Chondrocyte (in vitro differentiated cells): ENCODE data around the gene CEP104. TPM values are rescaled to one million over a fixed set of nuclear protein-coding genes. Genes with fewer than 3 reads are reported as not detected.

Experiments
- DNase-seq: peaks from one replicate; pipeline ENCODE4 v3.0.0; 2021; ENCODE audit warnings: mixed read lengths, low spot score
- H3K27ac Mint-ChIP-seq: one replicate; pipeline ENCODE4 v1.8.0; 2021; ENCODE audit warnings: mild to moderate bottlenecking, moderate library complexity, mixed read lengths; ENCODE audit not compliant: unreplicated experiment
- H3K27me3 Mint-ChIP-seq: 2 replicates; pipeline ENCODE4 v1.8.0; 2021; ENCODE audit warnings: low read depth, mixed read lengths
- H3K36me3 Mint-ChIP-seq: 2 replicates; pipeline ENCODE4 v1.8.0; 2021; ENCODE audit warnings: low read depth, mixed read lengths
- H3K4me1 Mint-ChIP-seq: 2 replicates; pipeline ENCODE4 v1.8.0; 2021; ENCODE audit warnings: low read depth, mild to moderate bottlenecking, mixed read lengths
- H3K4me3 Mint-ChIP-seq: one replicate; pipeline ENCODE4 v1.8.0; 2021; ENCODE audit warnings: mild to moderate bottlenecking, moderate library complexity, mixed read lengths; ENCODE audit not compliant: unreplicated experiment
- H3K9me3 Mint-ChIP-seq: 2 replicates; pipeline ENCODE4 v1.8.0; 2021; ENCODE audit warnings: low read depth, mixed read lengths
- CTCF ChIP-seq: fragments of 200-600 bp; sonication (generic); IDR thresholded peaks from 2 replicates; pipeline ENCODE4 v1.5.0; 2021; ENCODE audit warnings: antibody characterized with exemption, mild to moderate bottlenecking, moderate library complexity
- long read RNA-seq: library from polyadenylated mRNA; stranded (forward); transcript quantifications from one replicate; pipeline ENCODE4 v2.0.0, GENCODE V29; 2021
- total RNA-seq: library from RNA; stranded (reverse); gene quantifications from 3 replicates; pipeline ENCODE4 v1.2.1, GENCODE V29; 2021

Gene CEP104
- 37.4 to 40.6 TPM (median 37.6 TPM) in 3 replicates for total RNA-seq
- long read RNA-seq, full-length matches to known transcripts = 15 of 26 reads
- long read RNA-seq, partial matches to known transcripts = 4 of 26 reads
- long read RNA-seq, other reads (novel, unspliced or antisense) = 7 of 26 reads

- Mint-ChIP-seq H3K36me3 (no peaks in the 10 kb centered on the region), H3K4me1 (peaks cover 20% of the 10 kb centered on the region), H3K27ac (peak within 1 kb of the TSS; percentile 54), H3K27me3 (no peaks in the 10 kb centered on the region), H3K4me3 (peak within 1 kb of the TSS; percentile 95), H3K9me3 (no peaks in the 10 kb centered on the region)
- peak; percentile 93 for DNase-seq
- TF ChIP-seq CTCF = peak; percentile 11
These were observed at the start of gene CEP104, which contains the start of gene DFFB for GRCh38 chr1:3856923-3857790. CEP104 (minus strand) TSS chr1:3857211; CDS start chr1:3852407, 4,804 bp downstream. DFFB (plus strand) TSS chr1:3857476; CDS start chr1:3857604, 128 bp downstream.

DNA sequence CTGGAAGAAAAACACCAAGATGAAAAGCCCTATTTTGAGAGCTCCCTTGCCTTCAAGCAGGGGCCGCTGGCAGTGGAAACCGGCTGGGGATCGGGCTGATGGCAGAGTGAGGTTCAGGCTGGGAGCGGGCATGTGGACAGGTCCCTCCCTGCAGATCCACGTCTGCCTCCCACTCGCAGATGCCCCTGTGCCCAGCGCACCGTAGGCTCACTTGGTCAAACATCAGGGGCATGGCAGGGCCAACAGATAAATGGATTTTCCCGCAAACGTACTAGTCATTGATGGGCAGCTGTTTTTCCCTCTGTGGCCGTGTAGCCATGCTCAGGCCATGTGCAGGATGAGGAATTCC is 49.6 kb upstream of the CEP104 start:
- Mint-ChIP-seq H3K9me3 (no peaks in the 10 kb centered on the region), H3K4me1 (peaks cover 9% of the 10 kb centered on the region), H3K27me3 (peaks cover 10% of the 10 kb centered on the region), H3K36me3 (no peaks in the 10 kb centered on the region), H3K4me3 (no peak overlapping the region), H3K27ac (no peak overlapping the region)
- TF ChIP-seq CTCF = no peak
- peak; percentile 90 for DNase-seq

DNA sequence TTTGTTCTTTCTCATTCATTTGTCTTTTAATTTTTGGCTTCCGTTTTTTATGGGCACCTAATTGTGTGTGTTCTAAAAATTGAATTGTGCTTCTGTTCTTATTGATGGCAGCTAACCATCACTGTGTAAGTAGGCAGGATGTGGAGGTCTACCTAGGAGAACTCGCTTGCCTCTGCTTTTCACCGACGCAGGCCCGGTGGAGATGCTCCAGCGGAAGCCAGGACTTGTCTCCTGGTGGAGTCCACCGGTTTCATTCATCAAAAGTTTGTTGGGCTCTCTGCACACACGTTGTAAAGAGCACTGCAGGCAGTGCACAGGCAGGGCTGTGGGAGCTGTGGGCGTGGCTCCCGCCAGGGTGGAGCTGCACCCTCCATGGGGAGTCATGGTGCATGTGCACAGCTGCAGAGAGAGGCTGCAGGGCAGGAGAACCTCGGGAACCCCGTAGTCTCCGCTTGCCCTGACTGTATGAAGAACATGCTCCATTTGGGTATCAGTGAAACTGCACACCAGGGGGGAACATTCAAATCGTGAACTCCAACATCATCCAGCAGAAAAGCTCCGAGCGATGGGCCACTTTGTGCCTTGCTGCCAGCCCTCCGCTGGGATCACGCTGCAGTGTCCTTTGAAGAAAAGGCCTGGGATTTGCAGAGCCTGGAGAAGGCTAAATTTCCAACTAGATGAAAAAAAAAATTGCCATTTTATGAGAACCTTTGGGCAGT is 49.1 kb upstream of the CEP104 start:
- TF ChIP-seq CTCF = no peak
- Mint-ChIP-seq H3K9me3 (no peaks in the 10 kb centered on the region), H3K4me1 (peaks cover 12% of the 10 kb centered on the region), H3K27me3 (peaks cover 9% of the 10 kb centered on the region), H3K36me3 (no peaks in the 10 kb centered on the region), H3K27ac (no peak overlapping the region), H3K4me3 (no peak overlapping the region)
- DNase-seq = peak; percentile 84

DNA sequence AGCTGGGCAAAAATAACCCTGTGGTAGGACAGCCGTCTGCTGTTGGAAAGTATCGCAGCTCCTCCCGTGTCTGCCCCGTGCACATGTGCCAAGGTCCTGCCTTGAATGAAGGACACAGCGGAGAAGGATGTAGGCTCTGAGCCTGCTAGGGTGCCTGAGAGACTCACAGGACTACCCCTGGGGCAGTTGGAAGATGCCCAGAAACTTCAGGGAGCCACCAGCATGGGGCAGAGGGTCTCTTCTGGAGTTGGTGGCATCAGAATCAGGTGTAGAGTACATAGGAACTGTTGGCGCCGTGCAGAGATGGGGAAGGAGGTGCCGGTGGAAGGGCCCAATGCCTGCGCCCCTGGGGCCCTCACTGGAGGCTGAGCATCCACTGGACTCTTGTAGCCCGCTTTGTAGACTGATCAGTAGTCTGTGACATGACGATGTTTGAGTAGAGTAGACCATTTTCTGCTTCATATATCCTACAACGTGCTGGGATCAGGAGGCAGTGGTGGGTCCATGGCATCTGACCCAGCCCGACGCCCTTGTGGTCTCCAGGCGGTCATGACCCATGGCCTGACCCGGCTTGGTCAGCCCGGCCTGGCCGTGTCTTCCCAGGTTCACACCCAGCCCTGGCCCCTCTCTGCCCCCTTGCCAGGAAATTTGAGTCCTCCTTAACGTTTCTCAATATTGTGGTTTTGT is 48.4 kb upstream of the CEP104 start:
- Mint-ChIP-seq H3K36me3 (no peaks in the 10 kb centered on the region), H3K27ac (no peak overlapping the region), H3K4me3 (no peak overlapping the region), H3K9me3 (no peaks in the 10 kb centered on the region), H3K4me1 (peaks cover 8% of the 10 kb centered on the region), H3K27me3 (peaks cover 9% of the 10 kb centered on the region)
- peak; percentile 60 for DNase-seq
- no peak for TF ChIP-seq CTCF

- Mint-ChIP-seq H3K36me3 (no peaks in the 10 kb centered on the region), H3K4me3 (no peak overlapping the region), H3K27ac (no peak overlapping the region), H3K4me1 (peaks cover 8% of the 10 kb centered on the region), H3K27me3 (peaks cover 9% of the 10 kb centered on the region), H3K9me3 (no peaks in the 10 kb centered on the region)
- no peak for TF ChIP-seq CTCF
- no peak for DNase-seq
These were observed 47.8 kb upstream of the CEP104 start for GRCh38 chr1:3904843-3905185.
